ENCODE measurements around the gene RABL3.
"Not testable (repeated sequence)": the region's sequence is repeated elsewhere in the genome, so short reads cannot be mapped to it uniquely, and the experiment has no call there.

RABL3 gene

GRCh38 chr3:120743556-120744195 lies 1.4 kb upstream of the RABL3 start:
- DNase-seq: no peak

GRCh38 chr3:120742849-120743365 lies 591 bp upstream of the RABL3 start:
- DNase-seq: peak; percentile 20

DNA sequence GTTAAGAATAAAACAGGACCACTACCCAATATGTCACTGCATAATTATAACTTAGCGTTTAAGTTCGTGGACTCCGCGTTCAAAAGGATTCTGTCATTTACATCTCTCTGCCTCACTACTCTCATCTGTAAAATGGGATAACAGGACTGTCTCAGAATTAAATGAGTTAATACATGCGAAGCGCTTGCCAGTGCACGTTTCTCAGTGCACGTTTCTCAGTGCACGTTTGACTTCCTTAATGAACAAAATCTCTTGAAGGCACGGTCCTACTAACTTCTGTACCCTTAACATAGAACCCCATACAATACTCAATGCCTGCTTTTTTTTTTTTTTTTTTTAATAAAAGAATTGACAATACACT lies 499 bp downstream of the RABL3 start:
- no peak for DNase-seq

DNA sequence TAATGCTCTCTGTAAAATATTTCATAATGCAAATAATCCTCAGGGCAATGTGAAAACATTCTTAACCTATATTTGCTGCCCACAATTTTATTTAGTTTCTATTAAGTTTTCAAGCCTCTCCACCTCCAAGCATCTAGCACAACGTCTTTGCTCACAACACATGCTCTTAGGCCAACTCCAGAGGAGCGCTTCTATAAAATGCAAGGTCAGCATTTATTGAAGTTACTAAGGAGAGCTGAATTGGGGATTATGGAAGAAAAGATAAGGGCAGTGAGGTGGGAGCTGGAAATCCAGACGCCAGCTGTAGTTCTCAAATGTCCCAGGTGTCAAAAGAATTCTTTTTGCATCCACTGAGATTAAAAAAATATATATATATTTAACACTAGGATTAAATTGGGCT lies 996 bp downstream of the RABL3 start:
- DNase-seq: no peak

- DNase-seq: not testable (repeated sequence)
Measured at GRCh38 chr3:120738006-120738405, 4.3 kb downstream of the RABL3 start.

GRCh38 chr3:120730576-120731542 lies 11.5 kb downstream of the RABL3 start:
- DNase-seq: no peak

DNA sequence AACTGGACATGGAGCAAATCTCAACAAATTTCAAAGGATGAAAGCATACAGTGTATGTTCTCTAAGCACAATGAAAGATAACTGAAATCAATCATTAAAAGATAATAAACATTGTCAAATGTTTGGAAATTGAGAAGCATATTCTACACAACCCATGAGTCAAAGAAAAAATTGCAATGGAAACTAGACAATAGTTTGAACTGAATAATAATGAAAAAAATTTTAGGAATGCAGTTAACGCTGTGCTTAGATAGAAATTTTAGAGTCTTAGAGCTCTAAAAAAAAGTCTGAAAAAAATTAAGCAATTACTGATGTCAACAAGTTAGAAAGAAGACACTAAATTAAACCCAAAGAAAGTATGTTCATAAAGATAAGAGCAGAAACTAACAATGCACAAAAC lies 15.5 kb downstream of the RABL3 start:
- DNase-seq: no peak

GRCh38 chr3:120719167-120719834 lies 23.0 kb downstream of the RABL3 start:
- DNase-seq: peak; percentile 58

- no peak for DNase-seq
Measured at GRCh38 chr3:120713262-120713661, 29.1 kb downstream of the RABL3 start.

GRCh38 chr3:120710369-120710768 lies 31.9 kb downstream of the RABL3 start:
- DNase-seq: no peak

DNA sequence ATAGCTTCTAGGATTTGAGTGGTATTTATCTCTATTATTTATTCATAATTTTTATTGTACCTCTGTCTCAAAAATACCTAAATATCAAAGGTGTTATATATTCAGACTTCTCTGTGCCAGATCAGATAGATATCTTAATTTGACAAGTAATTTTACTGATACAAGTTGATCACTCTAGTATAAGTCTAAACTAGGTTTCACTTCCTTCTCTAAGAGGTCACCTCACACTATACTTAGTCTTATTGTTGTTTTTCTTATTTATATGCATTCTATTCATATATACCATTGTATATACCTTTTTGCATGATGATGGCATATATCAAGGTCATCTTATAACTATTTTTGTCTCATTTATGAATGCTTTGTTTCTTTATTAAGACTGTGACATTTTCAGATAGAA lies 33.9 kb downstream of the RABL3 start:
- no peak for DNase-seq

DNA sequence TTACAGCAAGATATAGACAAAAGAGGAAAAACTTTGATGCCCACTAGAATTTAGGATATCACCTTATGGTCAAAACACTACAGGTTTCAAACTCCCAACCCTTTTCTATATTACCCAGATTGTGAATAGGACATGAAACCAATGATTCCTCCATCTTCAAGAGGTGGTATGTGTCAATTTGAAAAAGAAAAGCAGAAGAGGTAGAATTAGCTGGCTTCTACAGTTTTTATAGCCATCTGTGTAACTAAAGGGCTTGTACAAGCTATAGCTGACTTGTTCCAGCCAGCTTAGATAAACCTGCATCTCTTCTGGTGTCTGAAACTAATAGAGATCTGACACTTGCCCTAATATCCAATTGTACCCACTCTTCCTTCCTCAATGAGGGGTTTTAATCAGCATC lies 35.4 kb downstream of the RABL3 start:
- DNase-seq: no peak

- DNase-seq: no peak
Measured at GRCh38 chr3:120705884-120706582, 36.3 kb downstream of the RABL3 start.

DNA sequence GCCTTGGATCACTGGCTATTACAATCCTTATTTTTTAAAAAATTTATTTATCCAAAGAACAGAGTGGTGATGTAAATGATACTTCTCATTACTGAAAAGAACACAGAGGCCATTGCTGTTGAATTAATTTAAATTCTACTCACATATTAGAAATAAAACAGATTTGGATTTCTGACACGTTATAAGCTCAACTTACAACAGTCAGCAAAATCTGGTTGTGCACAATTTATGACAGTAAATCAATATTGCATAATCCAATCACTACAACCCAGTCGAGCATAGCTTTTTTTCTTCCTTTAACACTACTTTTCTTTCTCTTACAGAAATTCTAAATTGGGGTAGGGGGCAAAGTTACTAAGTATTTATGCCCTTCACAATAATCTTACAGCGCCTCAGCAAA lies 43.0 kb downstream of the RABL3 start:
- DNase-seq: no peak

DNA sequence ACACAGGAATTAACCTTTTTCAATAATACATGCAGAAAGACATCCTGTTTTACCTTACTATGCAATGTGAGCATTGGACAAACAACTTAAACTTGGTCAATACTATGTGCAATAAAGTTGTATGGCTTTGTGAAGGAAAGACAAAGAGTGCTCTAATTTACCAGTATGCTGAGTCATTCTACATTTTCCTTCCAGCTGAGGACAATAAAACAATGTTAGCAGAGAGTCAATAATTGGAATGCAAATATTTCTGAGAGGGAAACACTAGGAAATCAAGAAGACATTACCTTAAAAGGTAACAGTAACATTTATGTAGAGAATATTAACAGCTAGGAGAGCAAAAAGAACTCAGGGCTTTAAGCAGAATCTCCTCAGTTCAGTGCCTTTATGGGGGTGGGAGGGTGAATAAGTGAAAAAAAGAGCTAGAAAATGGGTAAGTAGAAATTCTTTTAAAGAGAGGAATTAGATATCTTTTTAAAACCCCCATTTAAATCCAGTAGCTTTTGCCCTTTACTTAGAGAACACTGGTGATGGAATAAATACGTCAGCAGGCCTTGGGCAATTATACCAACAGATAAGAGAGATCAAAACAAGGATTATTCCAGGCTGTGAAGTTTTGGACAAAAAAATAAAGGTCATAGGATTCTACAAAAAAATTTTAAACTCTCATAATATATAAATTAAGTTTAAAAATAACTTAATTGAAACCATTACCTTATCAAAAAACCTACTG lies 48.7 kb downstream of the RABL3 start:
- no peak for DNase-seq

- no peak for DNase-seq
Measured at GRCh38 chr3:120689395-120689794, 52.9 kb downstream of the RABL3 start.

DNA sequence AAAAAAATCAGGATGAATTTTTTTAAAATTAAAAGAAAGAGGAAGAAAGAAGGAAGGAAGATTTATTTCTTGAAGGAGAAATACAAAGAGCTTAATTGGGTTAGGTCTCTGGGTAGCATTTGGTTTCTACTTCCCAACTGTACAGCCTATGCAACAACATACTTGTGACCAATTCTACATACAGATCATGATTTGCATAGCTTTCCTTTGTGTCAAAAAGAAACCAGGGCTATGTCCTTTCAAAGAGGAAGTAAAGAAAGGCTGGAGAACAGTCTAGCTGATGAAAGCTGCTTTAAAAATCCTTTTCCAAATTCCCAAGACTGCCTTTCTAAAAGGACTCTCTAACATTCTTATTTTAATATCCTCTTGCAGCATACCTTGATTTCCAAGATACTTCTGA lies 54.2 kb downstream of the RABL3 start:
- DNase-seq: no peak

- no peak for DNase-seq
Measured at GRCh38 chr3:120685411-120685810, 56.9 kb downstream of the RABL3 start.

DNA sequence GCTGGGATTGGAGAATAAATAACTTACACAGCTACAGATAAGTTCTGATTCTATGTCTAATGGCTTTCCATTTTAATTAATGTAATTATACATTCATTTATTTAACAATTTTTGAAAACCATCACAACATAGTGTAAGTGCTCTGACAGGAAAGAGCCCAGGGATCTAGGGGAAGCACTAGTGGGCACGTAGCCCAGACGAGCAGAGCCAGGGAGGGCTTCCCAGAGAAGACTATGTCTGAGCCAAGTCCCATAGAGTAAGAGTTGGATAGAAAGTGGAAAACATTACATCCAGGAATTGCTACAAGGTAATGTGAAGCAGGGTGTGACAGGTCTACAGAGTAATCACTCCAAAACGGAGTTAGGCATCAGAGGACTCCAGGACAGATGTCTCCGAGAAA lies 57.4 kb downstream of the RABL3 start:
- DNase-seq: no peak

DNA sequence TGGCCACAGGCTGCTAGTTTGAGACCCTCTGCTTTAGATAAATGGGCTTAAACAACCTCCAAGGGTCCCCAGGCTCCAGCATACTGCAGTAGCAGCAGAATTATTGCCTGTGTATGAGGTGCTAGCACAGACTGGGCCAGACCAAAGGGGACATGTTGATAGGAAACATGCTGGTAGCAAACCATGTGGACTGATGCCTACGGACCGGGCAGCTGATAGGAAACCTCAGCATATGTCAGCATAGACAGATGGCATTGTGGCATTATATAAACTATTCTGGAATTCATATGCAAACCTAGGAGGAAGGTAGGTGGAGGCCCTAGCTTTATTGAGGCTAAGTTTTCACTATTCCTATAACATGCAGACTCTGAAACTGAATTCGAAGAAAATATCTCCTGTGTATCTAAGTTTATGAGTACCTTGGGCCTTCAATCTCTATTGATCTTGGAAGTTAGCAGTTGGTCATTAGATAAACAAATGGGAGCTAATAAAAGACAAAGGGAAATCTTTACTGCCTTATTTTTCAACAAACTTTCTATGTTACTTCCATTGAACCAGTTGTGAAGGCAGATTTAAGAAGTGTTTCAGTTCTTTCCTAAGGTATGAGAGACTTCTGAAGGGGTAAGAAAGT lies 58.5 kb downstream of the RABL3 start:
- DNase-seq: no peak

- no peak for DNase-seq
Measured at GRCh38 chr3:120683213-120683612, 59.1 kb downstream of the RABL3 start.
